Activated naive CD4-positive, alpha-beta T cell treated with anti-CD3 and anti-CD28 coated beads, Interleukin-2, amount 50 U/mL, for 24 hours (primary cell): ENCODE measurements around the gene CEND1.

Source experiments
- H3K27ac Mint-ChIP-seq: one replicate; pipeline ENCODE4 v1.8.0; 2021; ENCODE audit warnings: mild to moderate bottlenecking, mixed read lengths
- H3K27me3 Mint-ChIP-seq: one replicate; pipeline ENCODE4 v1.8.0; 2021; ENCODE audit warnings: mixed read lengths
- H3K36me3 Mint-ChIP-seq: one replicate; pipeline ENCODE4 v1.8.0; 2021; ENCODE audit warnings: mixed read lengths
- H3K4me1 Mint-ChIP-seq: one replicate; pipeline ENCODE4 v1.8.0; 2021; ENCODE audit warnings: mixed read lengths
- H3K4me3 Mint-ChIP-seq: one replicate; pipeline ENCODE4 v1.8.0; 2021; ENCODE audit warnings: mild to moderate bottlenecking, mixed read lengths
- H3K9me3 Mint-ChIP-seq: one replicate; pipeline ENCODE4 v1.8.0; 2021; ENCODE audit warnings: mixed read lengths

The CEND1 gene

DNA sequence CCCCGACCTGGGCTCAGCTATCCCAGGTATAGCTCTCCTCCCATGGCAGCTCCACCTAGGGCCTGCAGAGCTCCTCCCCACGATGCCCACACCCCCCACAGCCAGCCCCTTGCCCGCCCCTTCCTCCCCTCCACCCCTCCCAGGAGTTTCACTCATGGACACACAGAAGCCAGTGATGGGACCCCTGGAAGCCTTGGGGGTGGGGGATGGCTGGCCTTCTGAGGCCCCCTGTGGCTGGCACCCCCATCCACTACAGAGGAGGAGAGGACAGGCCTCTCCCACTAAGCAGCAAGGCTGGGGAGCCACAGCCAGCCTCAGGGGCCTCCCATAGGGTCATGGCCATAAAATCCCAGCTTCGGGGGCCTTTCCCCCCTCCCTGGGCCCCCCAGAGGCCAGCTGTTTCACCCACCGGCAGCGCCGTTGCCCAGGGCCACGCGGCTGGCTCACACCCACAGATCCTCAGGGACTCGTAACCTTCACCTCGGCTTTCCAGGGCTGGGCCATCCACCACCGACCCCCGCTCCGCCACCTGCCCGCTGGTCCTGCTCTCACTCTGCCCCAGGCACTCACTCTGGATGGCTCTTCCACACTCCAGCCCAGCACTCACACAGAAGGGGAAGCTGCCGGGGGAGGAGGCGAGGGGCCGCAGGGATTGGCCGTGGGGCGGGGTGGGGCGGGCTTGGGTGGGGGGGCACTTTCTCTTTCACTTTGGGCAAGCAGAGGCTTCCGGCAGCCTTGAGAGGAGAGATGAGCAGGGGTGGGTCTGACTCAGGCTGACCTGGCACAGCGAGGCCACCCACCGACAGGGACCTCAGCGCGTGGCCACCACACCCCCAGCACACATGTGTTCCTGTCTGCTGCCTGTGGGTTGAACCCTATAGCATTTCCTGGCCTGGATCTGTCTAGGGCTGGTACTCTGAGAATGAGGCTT is 6.0 kb upstream of the CEND1 start:
- H3K27ac Mint-ChIP-seq, result peak overlapping the region; percentile 68
- H3K9me3 Mint-ChIP-seq, result no peaks in the 10 kb centered on the region
- H3K4me3 Mint-ChIP-seq, result peak overlapping the region; percentile 90
- no peaks in the 10 kb centered on the region for H3K27me3 Mint-ChIP-seq
- H3K36me3 Mint-ChIP-seq, result no peaks in the 10 kb centered on the region
- H3K4me1 Mint-ChIP-seq, result peaks cover 7% of the 10 kb centered on the region

DNA sequence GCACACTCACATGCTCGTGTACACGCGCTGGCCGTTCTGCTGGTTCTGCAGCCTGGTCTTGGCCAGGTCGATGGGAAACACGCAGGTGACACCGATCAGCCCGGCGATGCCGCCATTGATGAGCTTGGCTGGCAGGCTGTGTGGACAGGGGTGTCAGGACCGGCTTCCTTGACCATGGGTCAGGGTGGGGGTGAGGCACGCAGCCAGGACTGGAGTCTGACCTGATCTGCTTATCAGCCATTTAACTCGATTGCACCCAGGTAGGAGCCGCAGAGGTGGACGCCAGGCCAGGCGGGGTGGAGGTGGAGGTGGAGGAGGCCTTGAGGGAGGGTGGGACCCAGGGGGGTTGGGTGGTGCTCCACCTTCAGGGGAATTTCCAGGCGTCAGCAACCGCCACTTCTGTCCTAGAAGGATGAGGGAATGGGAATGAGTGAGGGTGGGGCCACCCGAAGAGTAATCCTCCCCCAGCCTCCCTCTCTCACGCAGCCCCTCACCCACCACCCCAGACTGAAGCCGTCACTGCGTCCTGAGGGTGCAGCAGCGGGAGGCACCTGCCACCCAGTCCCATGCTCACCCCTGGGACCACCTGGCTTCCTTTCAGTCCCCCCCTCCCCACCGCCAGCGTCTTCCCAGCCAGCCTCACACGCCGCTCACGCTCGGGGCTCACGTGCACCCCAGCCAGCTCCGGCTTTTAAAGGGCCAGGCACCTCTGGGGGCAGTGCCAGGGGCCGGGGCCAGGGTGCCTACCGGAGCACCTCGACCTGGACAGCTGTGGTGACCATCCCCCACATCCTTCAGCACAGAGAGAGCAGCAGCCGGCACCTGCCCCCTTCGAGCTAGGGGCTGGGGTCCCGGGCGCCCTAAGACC is 5.1 kb upstream of the CEND1 start:
- no peaks in the 10 kb centered on the region for H3K27me3 Mint-ChIP-seq
- H3K27ac Mint-ChIP-seq, result no peak overlapping the region
- H3K9me3 Mint-ChIP-seq, result no peaks in the 10 kb centered on the region
- H3K4me1 Mint-ChIP-seq, result peaks cover 7% of the 10 kb centered on the region
- peak overlapping the region; percentile 90 for H3K4me3 Mint-ChIP-seq
- no peaks in the 10 kb centered on the region for H3K36me3 Mint-ChIP-seq

DNA sequence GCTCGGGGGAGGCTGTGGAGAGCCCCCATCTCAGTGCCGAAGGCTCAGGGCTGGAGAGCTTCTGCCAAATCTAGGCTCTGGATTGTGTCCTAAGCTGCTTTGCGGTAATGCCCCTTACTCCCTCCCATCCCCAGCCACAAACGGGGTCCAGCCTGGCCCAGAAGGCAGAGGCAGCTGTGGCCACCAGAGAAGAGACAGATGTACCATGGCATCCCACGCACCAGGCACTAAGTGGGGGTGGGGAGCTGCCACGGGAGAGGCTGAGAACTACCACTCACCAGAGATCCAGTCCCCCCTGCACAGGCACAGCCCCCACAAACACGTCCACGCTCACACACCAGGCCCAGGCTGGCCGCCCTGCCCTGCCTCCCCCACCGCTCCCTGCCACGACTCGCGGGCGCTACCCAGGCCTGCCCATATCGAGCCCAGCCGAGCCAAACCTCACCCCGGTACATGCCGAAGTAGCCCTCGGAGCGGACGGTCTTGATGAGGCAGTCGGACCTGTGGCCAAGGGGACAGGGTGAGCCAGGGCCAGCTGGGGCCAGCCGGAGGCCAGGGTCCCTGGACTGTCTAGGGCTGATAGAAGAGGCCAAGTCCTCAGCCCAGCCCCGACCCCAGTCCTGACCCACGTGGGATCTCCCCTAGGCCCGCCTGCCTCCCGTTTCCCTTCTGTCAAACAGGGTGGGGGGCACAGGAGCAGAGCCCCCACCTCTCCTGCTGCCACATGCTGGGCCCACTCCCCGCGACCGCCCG is 4.3 kb upstream of the CEND1 start:
- H3K4me1 Mint-ChIP-seq, result peaks cover 7% of the 10 kb centered on the region
- no peaks in the 10 kb centered on the region for H3K27me3 Mint-ChIP-seq
- no peak overlapping the region for H3K27ac Mint-ChIP-seq
- H3K36me3 Mint-ChIP-seq, result no peaks in the 10 kb centered on the region
- H3K4me3 Mint-ChIP-seq, result peak overlapping the region; percentile 90
- no peaks in the 10 kb centered on the region for H3K9me3 Mint-ChIP-seq

DNA sequence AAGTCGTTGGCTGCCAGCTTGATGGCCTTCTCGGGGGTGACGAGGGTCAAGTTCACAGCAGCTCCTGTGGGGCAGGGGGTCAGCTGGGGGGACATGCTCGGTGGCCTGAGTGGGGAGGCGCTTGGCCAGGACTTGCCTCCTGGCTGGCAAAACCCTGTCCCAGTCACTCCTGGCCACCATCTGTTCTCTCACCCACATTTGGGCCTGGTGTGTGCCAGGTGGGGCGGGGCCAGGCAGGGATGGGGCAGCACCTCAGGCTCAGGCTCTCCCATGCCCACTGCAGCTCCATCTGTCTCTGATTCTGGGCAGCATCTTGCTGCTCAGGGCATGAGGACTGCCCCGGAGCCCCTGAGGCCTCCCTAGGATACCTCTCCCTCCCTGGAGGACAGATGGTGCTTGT is 3.7 kb upstream of the CEND1 start:
- H3K4me1 Mint-ChIP-seq, result peaks cover 7% of the 10 kb centered on the region
- H3K27ac Mint-ChIP-seq, result no peak overlapping the region
- no peaks in the 10 kb centered on the region for H3K36me3 Mint-ChIP-seq
- no peaks in the 10 kb centered on the region for H3K27me3 Mint-ChIP-seq
- H3K9me3 Mint-ChIP-seq, result no peaks in the 10 kb centered on the region
- H3K4me3 Mint-ChIP-seq, result peak overlapping the region; percentile 15

DNA sequence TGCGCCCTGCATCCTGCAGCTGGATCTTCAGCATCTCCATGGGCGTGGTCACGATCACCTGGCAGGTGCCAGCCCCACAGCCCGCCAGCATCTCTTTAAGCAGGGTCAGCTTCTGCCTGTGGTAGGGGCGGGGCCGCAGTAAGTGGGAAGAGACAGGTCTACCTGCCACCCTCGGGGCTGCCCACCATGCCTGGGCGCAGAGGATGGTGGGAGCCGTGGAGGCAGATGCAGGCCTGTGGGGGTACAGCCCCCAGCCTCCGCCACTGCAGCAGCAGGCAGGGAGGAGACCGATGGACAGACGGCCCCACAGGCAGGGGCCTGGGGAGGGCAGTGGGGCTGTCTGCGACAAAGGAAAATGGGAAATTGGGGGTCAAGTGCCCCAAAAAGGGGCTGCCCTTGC is 3.0 kb upstream of the CEND1 start:
- H3K27ac Mint-ChIP-seq, result no peak overlapping the region
- H3K9me3 Mint-ChIP-seq, result no peaks in the 10 kb centered on the region
- H3K4me3 Mint-ChIP-seq, result peak overlapping the region; percentile 15
- no peaks in the 10 kb centered on the region for H3K27me3 Mint-ChIP-seq
- H3K4me1 Mint-ChIP-seq, result peaks cover 7% of the 10 kb centered on the region
- H3K36me3 Mint-ChIP-seq, result no peaks in the 10 kb centered on the region

DNA sequence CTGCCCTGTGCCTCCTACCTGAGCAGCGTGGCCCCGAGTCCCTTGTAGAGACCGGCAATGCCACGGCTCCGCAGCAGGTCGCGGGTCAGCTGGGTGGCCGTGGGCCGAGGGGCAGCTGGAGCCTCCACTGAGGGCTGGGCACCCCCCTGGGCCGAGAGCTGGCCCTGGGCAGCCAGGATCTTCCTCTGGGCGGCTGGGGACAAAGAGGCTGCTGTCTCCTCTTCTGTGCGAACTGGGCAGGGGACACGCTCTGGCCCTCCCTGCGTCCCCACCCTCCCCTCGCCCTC is 2.6 kb upstream of the CEND1 start:
- H3K4me3 Mint-ChIP-seq, result no peak overlapping the region
- H3K4me1 Mint-ChIP-seq, result peaks cover 7% of the 10 kb centered on the region
- no peaks in the 10 kb centered on the region for H3K9me3 Mint-ChIP-seq
- no peaks in the 10 kb centered on the region for H3K36me3 Mint-ChIP-seq
- no peak overlapping the region for H3K27ac Mint-ChIP-seq
- no peaks in the 10 kb centered on the region for H3K27me3 Mint-ChIP-seq

DNA sequence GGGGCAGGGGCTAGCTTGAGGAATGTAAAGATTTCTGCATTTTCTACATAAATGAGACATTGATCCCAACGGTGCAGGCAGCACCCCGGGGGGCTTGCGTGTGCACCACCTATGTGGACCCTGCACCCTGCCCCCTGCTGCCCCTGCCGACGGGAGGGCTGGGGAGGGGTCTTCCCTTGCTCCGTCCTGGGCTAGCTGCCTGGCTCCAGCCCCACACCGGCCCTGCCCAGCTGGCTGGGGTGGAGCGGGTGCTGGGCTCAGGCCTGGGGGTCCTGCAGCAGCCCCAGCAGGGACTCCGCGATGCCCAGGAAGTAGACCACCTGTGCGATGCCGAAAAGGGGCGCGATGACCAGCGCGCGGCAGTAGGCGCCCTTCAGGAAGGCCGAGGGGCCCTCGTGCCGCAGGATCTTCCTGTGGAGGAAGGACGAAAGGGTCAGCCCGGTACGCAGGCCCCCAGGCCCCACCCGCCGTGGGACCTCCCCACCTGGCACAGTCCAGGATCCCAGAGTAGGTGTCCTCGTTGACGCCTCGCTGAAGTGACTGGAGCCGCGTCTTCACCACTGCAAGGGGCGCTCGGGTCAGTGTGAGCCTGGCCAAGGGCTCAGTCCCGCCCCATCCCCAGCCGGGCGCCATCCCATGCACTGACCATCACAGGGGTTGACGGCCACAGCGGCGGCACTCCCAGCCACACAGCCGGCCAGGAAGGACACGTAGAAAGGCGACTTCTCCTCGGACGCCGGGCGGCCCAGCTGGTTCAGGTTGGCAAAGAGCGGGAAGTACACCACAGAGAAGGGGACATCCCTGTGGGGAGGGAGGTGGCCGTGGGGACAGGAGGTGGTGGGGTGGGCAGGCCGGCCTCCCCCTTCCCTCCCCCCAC is 2.0 kb upstream of the CEND1 start:
- H3K4me3 Mint-ChIP-seq, result no peak overlapping the region
- H3K27ac Mint-ChIP-seq, result no peak overlapping the region
- H3K27me3 Mint-ChIP-seq, result no peaks in the 10 kb centered on the region
- H3K9me3 Mint-ChIP-seq, result no peaks in the 10 kb centered on the region
- H3K4me1 Mint-ChIP-seq, result peaks cover 7% of the 10 kb centered on the region
- H3K36me3 Mint-ChIP-seq, result no peaks in the 10 kb centered on the region

DNA sequence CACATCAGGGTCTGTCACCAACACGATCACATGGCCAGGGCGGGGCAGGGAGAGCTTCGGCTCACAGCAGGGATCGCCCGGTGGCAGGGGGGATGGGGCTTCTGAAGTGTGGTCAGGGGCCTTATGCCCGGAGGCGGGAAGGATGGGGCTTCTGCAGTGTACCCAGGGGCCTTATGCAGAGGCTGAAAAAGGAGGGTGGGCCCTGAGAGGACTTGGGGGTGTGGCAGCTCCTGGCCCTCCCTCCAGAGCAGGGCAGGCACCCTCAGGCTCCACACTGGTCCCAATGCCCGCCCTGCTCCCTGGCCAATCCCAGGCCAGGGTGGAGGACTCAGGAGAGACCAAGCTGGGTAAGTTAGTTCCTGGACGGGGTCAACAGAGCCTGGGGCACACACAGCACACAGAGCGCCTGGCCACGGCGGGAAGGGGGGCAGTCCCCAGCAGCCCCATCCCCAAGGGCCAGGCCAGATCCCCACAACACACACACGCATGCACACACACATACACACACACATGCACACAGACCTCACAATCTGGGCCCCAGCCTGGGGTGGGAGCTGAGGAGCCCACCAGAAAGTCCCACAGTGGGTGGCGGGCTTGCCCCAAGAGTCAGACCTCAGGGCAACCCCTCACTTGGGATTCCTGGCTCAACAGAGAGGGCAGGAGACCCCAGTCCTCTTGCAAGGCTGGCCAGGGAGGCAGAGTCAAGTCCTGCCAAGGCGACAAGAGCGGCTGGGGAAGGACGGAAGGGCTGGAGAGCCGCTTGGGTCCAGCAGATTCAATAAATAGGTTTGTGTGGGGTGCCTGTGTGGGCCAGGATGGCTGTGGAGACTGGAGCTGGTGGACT is 1.1 kb upstream of the CEND1 start:
- no peak overlapping the region for H3K4me3 Mint-ChIP-seq

DNA sequence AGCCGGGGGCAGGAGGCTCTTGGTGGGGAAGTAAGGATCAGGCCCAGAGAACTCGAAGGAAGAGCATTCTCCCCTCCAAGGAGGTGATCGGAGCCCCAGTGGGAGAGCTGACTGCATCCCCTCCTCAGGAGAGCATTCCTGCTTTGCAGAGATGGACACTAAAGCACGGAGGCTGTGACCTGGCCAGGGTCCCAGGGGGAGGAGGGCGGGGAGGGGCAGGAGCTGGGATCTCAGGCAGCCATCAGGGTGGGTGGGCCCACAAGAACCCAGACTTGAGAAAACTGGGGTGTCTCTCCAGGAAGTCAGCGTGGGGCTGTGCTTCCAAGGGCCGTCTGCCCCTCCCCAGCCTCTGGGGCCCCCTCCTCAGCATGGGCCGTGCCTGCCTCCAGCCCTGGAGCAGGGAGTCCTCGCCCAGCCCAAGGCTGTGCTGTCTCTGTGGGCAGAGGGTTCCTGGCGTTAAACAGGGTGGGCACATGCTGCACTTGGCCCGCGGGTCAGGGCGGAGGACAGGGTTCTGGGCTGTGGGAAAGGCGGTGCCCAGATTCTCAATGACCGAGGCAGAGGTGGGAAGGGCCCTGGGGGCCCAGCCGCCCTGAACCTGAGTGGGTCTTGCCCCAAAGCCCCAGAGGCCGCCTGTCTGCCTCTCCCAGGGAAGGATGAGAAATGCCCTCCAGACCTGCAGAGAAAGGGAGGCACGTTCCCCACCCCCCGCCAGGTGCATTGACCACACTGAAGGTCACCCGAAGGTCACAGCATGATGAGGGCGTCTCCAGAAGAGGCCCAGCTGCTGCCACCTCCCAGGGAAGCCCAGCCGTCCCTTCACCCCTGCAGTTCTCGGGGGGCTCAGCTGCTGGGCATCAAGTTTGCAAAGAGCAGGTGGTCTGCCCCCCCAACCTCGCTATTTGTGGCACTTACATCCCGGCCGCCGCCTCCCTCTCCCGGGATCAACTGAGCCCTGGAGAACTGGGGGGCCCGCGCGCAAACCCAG is 643 bp downstream of the CEND1 start:
- no peaks in the 10 kb centered on the region for H3K36me3 Mint-ChIP-seq
- H3K27ac Mint-ChIP-seq, result no peak overlapping the region
- H3K4me1 Mint-ChIP-seq, result no peaks in the 10 kb centered on the region
- no peak overlapping the region for H3K4me3 Mint-ChIP-seq
- no peaks in the 10 kb centered on the region for H3K9me3 Mint-ChIP-seq
- no peaks in the 10 kb centered on the region for H3K27me3 Mint-ChIP-seq

More for the DNA sequence above, 1.1 kb upstream of the CEND1 start:
- Mint-ChIP-seq H3K36me3 (no peaks in the 10 kb centered on the region), H3K27ac (no peak overlapping the region), H3K27me3 (no peaks in the 10 kb centered on the region), H3K4me1 (peaks cover 2% of the 10 kb centered on the region), H3K9me3 (no peaks in the 10 kb centered on the region)

DNA sequence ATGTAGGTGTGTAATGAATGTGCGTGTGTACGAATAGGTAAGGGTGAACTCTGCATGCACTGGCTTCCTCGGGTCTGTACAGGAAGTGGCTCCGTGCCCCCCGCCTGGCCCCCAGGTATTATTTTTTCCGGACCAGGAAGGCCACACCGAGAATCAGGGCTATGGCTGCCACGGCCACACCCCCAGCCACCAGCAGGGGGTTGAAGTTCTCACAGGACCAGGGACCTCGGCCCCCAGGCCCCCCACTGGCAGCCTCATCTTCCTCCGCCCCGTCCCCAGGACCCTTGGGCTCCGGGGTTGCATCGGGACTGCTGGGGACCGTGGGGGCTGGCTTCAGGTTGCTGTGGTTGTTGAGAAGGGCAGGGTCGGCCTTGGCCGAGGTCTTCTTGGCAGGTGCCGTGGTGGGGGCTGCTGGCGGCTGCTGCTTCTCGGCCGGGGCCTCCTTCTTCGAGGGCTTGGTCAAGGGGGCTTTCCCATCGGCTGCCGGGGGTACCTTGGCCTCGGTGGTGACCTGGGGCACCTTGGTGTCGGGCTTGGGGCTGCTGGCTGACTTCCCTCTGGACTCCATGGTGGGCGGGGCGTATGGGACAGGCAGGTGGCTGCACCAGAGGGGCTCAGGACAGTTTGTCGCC is 1.8 kb downstream of the CEND1 start:
- H3K4me3 Mint-ChIP-seq, result no peak overlapping the region
- no peaks in the 10 kb centered on the region for H3K27me3 Mint-ChIP-seq
- H3K9me3 Mint-ChIP-seq, result no peaks in the 10 kb centered on the region
- peaks cover 7% of the 10 kb centered on the region for H3K4me1 Mint-ChIP-seq
- no peak overlapping the region for H3K27ac Mint-ChIP-seq
- no peaks in the 10 kb centered on the region for H3K36me3 Mint-ChIP-seq

DNA sequence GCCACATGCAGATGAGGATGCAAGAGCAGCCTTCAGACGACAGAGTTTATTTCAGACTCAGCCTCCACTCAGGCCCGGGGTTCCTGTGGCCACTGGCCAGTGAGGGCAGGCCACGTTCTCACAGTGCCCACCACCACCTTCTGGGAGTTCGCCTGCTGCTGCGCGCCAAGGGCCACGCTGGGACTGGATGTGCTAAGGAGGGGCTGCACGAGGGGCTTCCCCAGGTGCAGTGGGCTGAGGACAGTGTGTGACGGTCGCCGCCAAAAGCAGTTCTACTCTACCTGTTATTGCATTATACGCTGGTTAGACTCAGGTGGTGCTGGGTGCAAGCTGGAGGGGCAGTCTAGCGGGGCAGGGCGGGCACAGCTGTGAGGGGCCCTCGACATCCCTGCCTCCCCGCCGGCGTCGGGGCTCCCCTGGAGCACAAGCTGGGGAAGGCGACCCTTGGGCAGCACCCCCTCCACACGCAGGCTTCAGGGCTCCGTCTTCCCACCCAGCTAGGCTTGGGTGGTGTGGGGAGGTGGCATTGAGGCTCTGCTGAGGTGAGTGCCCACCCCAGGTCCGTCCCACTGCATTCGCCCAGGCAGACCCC is 2.7 kb downstream of the CEND1 start:
- no peaks in the 10 kb centered on the region for H3K9me3 Mint-ChIP-seq
- peaks cover 7% of the 10 kb centered on the region for H3K4me1 Mint-ChIP-seq
- H3K4me3 Mint-ChIP-seq, result no peak overlapping the region
- H3K36me3 Mint-ChIP-seq, result no peaks in the 10 kb centered on the region
- H3K27ac Mint-ChIP-seq, result no peak overlapping the region
- H3K27me3 Mint-ChIP-seq, result no peaks in the 10 kb centered on the region

DNA sequence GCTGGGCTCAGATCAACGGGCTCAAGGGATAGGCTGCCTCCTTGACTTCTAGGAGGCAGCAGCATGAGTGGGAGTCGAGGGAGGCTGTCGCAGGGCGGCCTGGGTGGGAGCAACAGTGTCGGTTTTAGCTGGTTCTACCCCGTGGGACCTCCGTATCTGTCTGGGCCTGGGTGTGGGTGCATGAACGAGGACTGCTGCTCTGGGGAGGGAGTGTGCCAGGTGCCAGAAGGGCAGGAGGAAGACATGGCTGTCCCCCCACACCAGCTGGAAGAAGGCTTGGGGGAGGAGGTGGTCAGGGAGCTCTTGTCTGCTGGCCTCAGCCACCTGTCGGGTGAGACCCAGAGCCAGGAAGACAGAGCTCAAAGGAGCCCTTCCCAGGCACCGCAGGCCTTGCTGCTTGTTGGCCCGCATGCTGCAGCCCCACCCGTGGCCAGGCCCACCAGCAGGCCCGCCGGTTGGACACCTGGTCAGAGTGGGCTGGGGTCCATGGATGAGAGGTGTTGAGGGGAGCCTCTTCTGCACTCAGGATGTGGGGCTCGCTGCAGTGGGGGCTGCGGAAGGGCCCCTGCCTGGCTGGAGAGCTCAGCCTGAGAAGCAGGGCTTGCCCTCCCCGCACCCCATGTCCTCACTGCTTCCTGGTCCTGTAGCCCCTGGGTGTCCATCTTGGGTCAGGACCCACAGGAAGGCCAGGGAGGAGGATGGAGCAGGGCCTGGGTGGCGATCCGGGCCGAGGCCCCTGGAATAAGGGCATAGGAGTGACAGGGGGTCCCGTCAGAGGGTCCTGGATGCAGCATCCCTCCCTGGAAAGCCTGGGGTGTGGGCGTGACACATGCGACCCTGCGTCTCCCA is 3.4 kb downstream of the CEND1 start:
- Mint-ChIP-seq H3K9me3 (no peaks in the 10 kb centered on the region), H3K4me1 (peaks cover 7% of the 10 kb centered on the region), H3K27me3 (no peaks in the 10 kb centered on the region), H3K4me3 (no peak overlapping the region), H3K27ac (no peak overlapping the region), H3K36me3 (no peaks in the 10 kb centered on the region)
